ENCODE data around the gene TBC1D30.

The TBC1D30 gene

GRCh38 chr12:64791036-64791435 is 33.4 kb upstream of the TBC1D30 start:
- Histone ChIP-seq H4K20me1 (ENCODE audit: insufficient read depth, low read length) (no peaks in the 10 kb centered on the region), H3K79me2 (ENCODE audit: low read length) (no peaks in the 10 kb centered on the region), H3K9me3 (replicated peaks; ENCODE audit: insufficient read depth, low read length) (no peaks in the 10 kb centered on the region), H3K36me3 (replicated peaks; ENCODE audit: insufficient read depth, low read length) (no peaks in the 10 kb centered on the region; the same call in 1 of the 2 replicates), H3F3A (ENCODE audit: insufficient read depth, low read length) (no peaks in the 10 kb centered on the region), H3K9ac (ENCODE audit: low read length) (no peak overlapping the region), H2AFZ (ENCODE audit: low read length) (no peak overlapping the region), H3K4me1 (ENCODE audit: low read length) (peaks cover 12% of the 10 kb centered on the region), H3K9me2 (replicated peaks; ENCODE audit: insufficient read depth, low read length) (no peaks in the 10 kb centered on the region), H3K4me3 (ENCODE audit: low read length) (no peak overlapping the region), H3K27ac (ENCODE audit: low read length) (no peak overlapping the region), H3K27me3 (replicated peaks; ENCODE audit: insufficient read depth, low read length) (no peaks in the 10 kb centered on the region), H3K4me2 (ENCODE audit: low read depth, low read length) (no peak overlapping the region)
- DNase-seq, result no peak
- TF ChIP-seq EZH2 (optimal IDR thresholded peaks at IDR 0.05; ENCODE audit: low read depth, low read length), result no peak
- TF ChIP-seq CTCF (IDR thresholded peaks at IDR 0.05; ENCODE audit: low read length), result no peak
- TF ChIP-seq EZH2phosphoT487 (IDR thresholded peaks at IDR 0.05; ENCODE audit: low read length), result no peak

- Histone ChIP-seq H3K4me1 (ENCODE audit: low read length) (peaks cover 16% of the 10 kb centered on the region), H3K27me3 (replicated peaks; ENCODE audit: insufficient read depth, low read length) (no peaks in the 10 kb centered on the region), H3K4me3 (ENCODE audit: low read length) (no peak overlapping the region), H3K9me3 (replicated peaks; ENCODE audit: insufficient read depth, low read length) (no peaks in the 10 kb centered on the region), H3K9me2 (replicated peaks; ENCODE audit: insufficient read depth, low read length) (no peaks in the 10 kb centered on the region), H2AFZ (ENCODE audit: low read length) (no peak overlapping the region), H3K4me2 (ENCODE audit: low read depth, low read length) (no peak overlapping the region), H3F3A (ENCODE audit: insufficient read depth, low read length) (no peaks in the 10 kb centered on the region), H3K9ac (ENCODE audit: low read length) (no peak overlapping the region), H3K36me3 (replicated peaks; ENCODE audit: insufficient read depth, low read length) (no peaks in the 10 kb centered on the region; the same call in 1 of the 2 replicates), H3K27ac (ENCODE audit: low read length) (no peak overlapping the region), H4K20me1 (ENCODE audit: insufficient read depth, low read length) (no peaks in the 10 kb centered on the region), H3K79me2 (ENCODE audit: low read length) (no peaks in the 10 kb centered on the region)
- no peak for DNase-seq
- no peak for TF ChIP-seq CTCF (IDR thresholded peaks at IDR 0.05; ENCODE audit: low read length)
- no peak for TF ChIP-seq EZH2 (optimal IDR thresholded peaks at IDR 0.05; ENCODE audit: low read depth, low read length)
- no peak for TF ChIP-seq EZH2phosphoT487 (IDR thresholded peaks at IDR 0.05; ENCODE audit: low read length)
Measured at GRCh38 chr12:64792128-64792527, 32.3 kb upstream of the TBC1D30 start.

- Histone ChIP-seq H3K4me3 (ENCODE audit: low read length) (no peak overlapping the region), H4K20me1 (ENCODE audit: insufficient read depth, low read length) (no peaks in the 10 kb centered on the region), H3K79me2 (ENCODE audit: low read length) (no peaks in the 10 kb centered on the region), H3K9me2 (replicated peaks; ENCODE audit: insufficient read depth, low read length) (no peaks in the 10 kb centered on the region), H3K27ac (ENCODE audit: low read length) (no peak overlapping the region), H3K9me3 (replicated peaks; ENCODE audit: insufficient read depth, low read length) (no peaks in the 10 kb centered on the region), H3K4me1 (ENCODE audit: low read length) (peaks cover 16% of the 10 kb centered on the region), H3K36me3 (replicated peaks; ENCODE audit: insufficient read depth, low read length) (no peaks in the 10 kb centered on the region; the same call in 1 of the 2 replicates), H3K4me2 (ENCODE audit: low read depth, low read length) (no peak overlapping the region), H3K27me3 (replicated peaks; ENCODE audit: insufficient read depth, low read length) (no peaks in the 10 kb centered on the region), H2AFZ (ENCODE audit: low read length) (no peak overlapping the region), H3K9ac (ENCODE audit: low read length) (no peak overlapping the region), H3F3A (ENCODE audit: insufficient read depth, low read length) (no peaks in the 10 kb centered on the region)
- TF ChIP-seq EZH2phosphoT487 (IDR thresholded peaks at IDR 0.05; ENCODE audit: low read length), result no peak
- no peak for DNase-seq
Measured at GRCh38 chr12:64793610-64794009, 30.8 kb upstream of the TBC1D30 start.

- no peak overlapping the region for H3K4me2 ChIP-seq (ENCODE audit: low read depth, low read length)
- no peak for TF ChIP-seq EZH2phosphoT487 (IDR thresholded peaks at IDR 0.05; ENCODE audit: low read length)
- no peak for TF ChIP-seq EZH2 (optimal IDR thresholded peaks at IDR 0.05; ENCODE audit: low read depth, low read length)
- no peak for TF ChIP-seq CTCF (IDR thresholded peaks at IDR 0.05; ENCODE audit: low read length)
- H3K79me2 ChIP-seq (ENCODE audit: low read length), result no peaks in the 10 kb centered on the region
- no peaks in the 10 kb centered on the region for H3K27me3 ChIP-seq (replicated peaks; ENCODE audit: insufficient read depth, low read length)
- H3K4me1 ChIP-seq (ENCODE audit: low read length), result peaks cover 16% of the 10 kb centered on the region
- no peaks in the 10 kb centered on the region for H3F3A ChIP-seq (ENCODE audit: insufficient read depth, low read length)
- no peak overlapping the region for H3K4me3 ChIP-seq (ENCODE audit: low read length)
- H3K36me3 ChIP-seq (replicated peaks; ENCODE audit: insufficient read depth, low read length), result no peaks in the 10 kb centered on the region; the same call in 1 of the 2 replicates
- H3K27ac ChIP-seq (ENCODE audit: low read length), result no peak overlapping the region
- no peak overlapping the region for H3K9ac ChIP-seq (ENCODE audit: low read length)
- no peaks in the 10 kb centered on the region for H3K9me2 ChIP-seq (replicated peaks; ENCODE audit: insufficient read depth, low read length)
- no peak overlapping the region for H2AFZ ChIP-seq (ENCODE audit: low read length)
- H3K9me3 ChIP-seq (replicated peaks; ENCODE audit: insufficient read depth, low read length), result no peaks in the 10 kb centered on the region
- H4K20me1 ChIP-seq (ENCODE audit: insufficient read depth, low read length), result no peaks in the 10 kb centered on the region
- DNase-seq, result no peak
Measured at GRCh38 chr12:64794305-64794704, 30.1 kb upstream of the TBC1D30 start.
